ENCODE data around the gene CBARP.
"Not testable (repeated sequence)": the region's sequence is repeated elsewhere in the genome, so short reads cannot be mapped to it uniquely, and the experiment has no call there.

The CBARP gene

DNA sequence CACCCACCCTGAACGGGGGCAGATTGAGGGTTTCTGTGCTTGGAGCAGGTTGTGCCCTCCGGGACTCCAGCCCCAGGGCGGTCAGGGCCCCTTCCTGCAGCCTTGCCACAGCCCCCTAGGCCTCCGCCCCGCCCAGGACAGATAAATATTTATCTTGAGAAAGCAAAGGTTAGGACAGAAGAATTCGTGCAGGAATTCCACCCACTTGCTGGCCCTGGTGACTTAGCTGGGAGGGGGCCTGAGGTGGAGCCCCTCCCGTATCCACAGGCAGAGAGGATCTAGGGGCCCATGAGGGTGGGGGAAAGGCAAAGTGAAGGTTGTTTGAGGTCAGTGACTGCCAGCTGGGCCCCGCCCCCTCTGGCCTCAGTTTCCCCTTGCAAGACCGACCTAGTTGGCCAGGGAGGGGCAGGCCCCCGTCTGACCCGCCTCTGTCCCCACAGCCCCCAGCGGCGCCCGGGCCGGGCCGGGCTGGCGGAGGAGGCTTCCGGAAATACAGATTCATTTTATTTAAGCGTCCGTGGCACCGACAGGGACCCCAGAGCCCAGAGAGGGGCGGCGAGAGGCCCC is 15.8 kb upstream of the CBARP start:
- Mint-ChIP-seq H3K27me3 (ENCODE audit: low read depth) (no peaks in the 10 kb centered on the region), H3K4me3 (peak overlapping the region; percentile 77), H3K4me1 (ENCODE audit: low read depth) (peaks cover 19% of the 10 kb centered on the region), H3K27ac (peak overlapping the region; percentile 85), H3K36me3 (ENCODE audit: low read depth) (peaks cover 33% of the 10 kb centered on the region), H3K9me3 (no peaks in the 10 kb centered on the region)

DNA sequence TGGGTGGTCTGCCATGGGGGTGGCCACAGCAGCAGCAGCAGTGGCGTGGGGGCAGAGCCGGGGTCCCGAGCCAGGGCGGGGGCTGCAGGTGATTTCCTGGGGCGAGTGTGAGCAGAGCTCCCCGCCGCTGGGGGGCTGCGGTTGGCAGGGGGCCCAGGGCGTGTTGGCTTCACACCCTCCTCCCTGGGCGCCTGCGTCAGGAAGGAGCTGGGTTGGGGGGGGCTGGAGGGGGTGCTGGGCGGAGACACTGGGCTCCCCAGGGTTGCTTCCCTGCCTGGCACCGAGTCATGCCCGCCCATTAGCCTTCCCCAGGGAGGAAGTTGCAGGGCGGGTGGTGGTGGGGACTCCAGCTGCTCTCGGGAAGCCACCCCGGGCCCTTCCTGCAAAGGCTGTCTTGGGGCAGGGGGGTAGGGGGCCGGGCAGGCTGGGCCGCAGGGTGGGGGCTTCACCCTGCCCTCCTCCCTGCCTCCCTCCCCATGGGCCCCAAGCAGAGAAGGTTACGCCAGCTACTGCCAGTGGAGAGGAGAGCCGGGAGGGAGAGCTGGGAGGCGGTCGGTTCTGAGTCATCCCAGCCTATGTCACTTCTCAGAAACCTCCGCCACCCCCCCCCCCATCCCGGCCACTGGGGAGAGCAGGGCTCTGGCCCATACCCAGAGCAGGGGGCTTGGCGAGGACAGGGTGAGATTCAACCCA is 15.2 kb upstream of the CBARP start:
- H3K27me3 Mint-ChIP-seq (ENCODE audit: low read depth): no peaks in the 10 kb centered on the region
- peak overlapping the region; percentile 77 for H3K4me3 Mint-ChIP-seq
- no peaks in the 10 kb centered on the region for H3K9me3 Mint-ChIP-seq
- peaks cover 18% of the 10 kb centered on the region for H3K4me1 Mint-ChIP-seq (ENCODE audit: low read depth)
- H3K36me3 Mint-ChIP-seq (ENCODE audit: low read depth): peaks cover 32% of the 10 kb centered on the region
- peak overlapping the region; percentile 85 for H3K27ac Mint-ChIP-seq

DNA sequence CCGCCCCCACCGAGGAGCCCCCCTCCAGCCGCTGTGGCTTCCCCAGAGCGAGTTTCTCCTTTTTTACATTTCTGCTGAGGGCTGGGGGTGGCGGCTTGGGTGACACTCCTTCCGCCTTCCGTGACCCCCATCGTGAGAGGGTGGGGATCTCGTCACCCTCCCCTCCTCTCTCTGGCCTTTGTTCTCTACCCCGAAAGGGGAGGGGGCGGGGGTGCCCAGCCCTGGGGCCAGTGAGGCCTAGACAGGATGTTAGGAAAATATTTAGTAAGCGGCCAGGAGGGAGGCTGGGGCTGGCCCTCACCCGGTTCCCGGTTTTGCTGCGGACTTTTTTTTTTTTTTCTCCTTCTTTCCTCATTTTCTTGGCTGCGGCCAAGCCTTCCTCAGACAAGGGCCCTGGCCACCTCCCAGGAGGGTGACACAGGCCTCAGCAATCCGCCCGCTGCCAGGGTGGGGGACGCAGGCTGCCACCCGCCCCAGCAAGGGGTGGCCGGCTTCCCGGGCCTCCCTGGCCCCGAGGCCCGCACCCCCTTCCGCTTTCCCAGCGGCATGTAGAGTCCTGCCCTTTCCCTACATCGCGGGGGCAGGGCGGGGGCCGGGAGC is 14.5 kb upstream of the CBARP start:
- Mint-ChIP-seq H3K27me3 (ENCODE audit: low read depth) (no peaks in the 10 kb centered on the region), H3K27ac (peak overlapping the region; percentile 79), H3K4me1 (ENCODE audit: low read depth) (peaks cover 12% of the 10 kb centered on the region), H3K36me3 (ENCODE audit: low read depth) (peaks cover 26% of the 10 kb centered on the region), H3K4me3 (peak overlapping the region; percentile 97), H3K9me3 (no peaks in the 10 kb centered on the region)

DNA sequence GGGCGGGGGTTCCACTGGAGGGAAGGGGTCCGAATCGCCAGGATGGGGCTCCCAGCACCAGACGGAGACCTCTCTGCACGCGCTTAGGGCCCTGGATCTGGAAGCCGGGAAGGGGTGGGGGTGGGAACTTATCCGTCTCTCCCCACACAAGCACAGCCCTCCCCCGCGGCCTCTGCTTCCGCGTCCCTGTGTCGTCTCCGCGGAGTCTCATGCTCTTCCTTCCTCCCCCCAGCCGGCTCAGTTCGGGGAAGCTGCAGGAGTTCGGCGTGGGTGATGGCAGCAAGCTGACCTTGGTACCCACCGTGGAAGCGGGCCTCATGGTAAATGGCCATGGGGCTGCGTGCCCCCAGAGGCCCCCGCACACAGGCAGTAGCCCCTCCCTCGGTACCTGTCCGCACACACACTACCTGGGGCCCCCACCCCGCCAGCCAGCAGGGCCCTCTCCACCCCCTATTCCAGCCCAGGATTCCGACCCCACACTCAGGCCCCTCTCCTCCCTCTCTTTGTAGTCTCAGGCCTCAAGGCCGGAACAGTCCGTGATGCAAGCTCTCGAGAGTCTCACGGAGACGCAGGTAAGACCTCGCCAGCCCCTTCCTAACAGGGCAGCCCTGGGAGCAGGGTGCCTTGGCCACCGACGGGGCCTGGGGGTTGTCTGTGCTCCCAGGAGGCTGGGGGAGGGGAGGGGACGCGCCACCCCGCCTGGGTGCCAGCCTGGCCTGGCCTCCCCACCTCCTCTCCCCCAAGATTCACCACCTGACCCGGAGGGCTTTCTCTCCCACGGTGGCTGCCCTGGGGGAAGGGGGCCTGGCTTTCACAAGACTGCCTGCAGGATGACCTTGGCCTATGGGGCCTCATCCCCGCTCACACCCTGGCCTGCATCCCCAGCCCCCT is 13.8 kb upstream of the CBARP start:
- Mint-ChIP-seq H3K4me3 (peak overlapping the region; percentile 97), H3K9me3 (no peaks in the 10 kb centered on the region), H3K27ac (peak overlapping the region; percentile 92), H3K27me3 (ENCODE audit: low read depth) (no peaks in the 10 kb centered on the region), H3K36me3 (ENCODE audit: low read depth) (peaks cover 23% of the 10 kb centered on the region), H3K4me1 (ENCODE audit: low read depth) (peaks cover 11% of the 10 kb centered on the region)

DNA sequence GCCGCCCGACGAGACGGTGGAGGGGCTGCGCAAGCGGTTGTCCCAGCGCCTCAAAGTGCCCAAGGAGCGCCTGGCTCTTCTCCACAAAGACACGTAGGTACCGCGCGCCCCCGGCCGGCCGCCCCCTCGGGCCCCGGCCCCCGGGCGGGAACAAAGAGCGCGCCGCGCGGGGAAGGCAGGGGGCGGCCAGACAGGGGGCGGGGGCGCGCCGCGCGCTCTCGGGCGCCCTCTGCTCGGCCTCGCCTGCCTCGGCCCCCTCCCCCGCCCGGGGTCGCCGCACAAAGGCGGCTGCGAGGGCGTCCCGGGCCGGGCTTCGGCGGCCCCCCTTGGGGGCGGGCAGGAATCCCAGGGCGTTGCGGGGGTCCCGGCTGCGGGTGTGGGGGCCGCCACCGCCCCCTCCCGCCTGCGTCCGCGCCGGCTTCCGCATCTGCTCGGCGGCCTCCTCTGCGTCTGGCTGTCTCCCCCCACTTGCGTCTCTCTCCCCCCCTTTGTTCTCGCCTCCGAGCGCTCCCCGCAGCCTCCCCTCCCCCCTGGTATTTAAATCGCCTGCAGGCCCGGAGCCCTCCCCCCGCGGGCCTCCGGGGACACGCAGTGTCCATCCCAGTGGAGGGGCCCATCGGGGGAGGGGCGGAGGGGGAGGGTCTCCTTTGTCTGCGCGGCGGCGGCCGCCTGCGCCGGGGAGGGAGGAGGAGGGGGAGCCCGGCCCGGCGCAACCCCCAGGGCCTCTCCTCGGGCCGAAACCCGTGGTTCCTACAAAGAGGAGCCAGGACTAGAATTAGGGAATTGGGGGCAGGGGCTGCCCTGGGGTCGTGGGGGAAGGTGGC is 12.8 kb upstream of the CBARP start:
- H3K4me3 Mint-ChIP-seq: peak overlapping the region; percentile 97
- H3K36me3 Mint-ChIP-seq (ENCODE audit: low read depth): peaks cover 21% of the 10 kb centered on the region
- peaks cover 9% of the 10 kb centered on the region for H3K4me1 Mint-ChIP-seq (ENCODE audit: low read depth)
- H3K27ac Mint-ChIP-seq: peak overlapping the region; percentile 92
- no peaks in the 10 kb centered on the region for H3K27me3 Mint-ChIP-seq (ENCODE audit: low read depth)
- H3K9me3 Mint-ChIP-seq: no peaks in the 10 kb centered on the region

DNA sequence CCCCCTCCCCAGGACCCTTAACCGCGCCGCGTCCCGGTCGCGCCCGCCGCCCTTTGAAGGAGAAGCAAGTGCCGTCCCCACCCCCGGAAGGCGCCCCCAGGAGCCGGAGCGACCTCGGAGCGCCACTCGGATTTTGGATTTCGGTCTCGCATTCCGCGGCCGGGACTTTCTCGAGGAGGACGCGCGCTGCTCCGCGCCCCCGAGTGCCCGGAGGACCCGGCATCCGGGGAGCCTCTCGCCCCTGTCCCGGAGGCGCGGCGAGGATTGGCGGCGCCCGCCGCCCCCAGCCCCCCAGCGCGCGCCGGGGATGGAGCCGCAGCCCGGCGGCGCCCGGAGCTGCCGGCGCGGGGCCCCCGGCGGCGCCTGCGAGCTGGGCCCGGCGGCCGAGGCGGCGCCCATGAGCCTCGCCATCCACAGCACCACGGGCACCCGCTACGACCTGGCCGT is 12.2 kb upstream of the CBARP start:
- H3K4me3 Mint-ChIP-seq: peak overlapping the region; percentile 83

DNA sequence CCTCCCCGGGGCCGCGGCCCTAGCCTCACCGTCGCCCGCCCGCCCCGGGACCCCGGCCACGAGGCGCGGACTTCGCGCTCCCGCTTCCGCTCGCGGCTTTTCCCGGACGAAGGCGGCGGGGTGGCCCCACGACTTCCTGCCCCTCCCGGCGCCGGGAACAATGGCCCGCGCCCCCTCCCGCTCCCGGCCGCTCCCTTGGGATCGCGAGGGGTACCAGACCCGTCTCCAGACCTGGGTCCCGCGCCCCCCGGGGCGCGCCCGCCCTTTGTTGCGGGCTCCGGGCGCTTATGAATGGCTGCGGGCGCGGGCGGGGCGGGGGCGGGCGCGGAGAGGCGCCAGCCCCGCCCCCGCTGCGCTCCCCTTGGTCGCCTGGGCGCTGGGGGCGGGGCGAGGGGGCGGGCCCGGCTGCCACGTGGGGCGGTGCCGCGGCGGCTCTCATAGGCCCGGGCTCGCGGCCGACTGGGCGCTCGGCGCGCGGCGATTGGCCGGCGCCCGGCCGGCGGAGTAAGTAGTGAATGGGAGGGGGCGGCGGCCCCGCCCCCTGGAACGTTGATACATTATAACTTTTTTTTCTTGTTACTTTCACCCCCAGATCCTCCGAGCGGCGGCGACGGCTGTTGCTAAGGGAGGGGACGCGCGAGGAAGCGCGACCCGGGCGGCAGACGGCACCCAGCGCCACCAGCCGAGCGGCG is 11.6 kb upstream of the CBARP start:
- no peaks in the 10 kb centered on the region for H3K27me3 Mint-ChIP-seq (ENCODE audit: low read depth)
- no peaks in the 10 kb centered on the region for H3K9me3 Mint-ChIP-seq
- H3K27ac Mint-ChIP-seq: peak overlapping the region; percentile 77
- H3K4me3 Mint-ChIP-seq: peak overlapping the region; percentile 83
- H3K36me3 Mint-ChIP-seq (ENCODE audit: low read depth): peaks cover 17% of the 10 kb centered on the region
- peaks cover 8% of the 10 kb centered on the region for H3K4me1 Mint-ChIP-seq (ENCODE audit: low read depth)

More for the DNA sequence above, 12.2 kb upstream of the CBARP start:
- Mint-ChIP-seq H3K9me3 (no peaks in the 10 kb centered on the region), H3K36me3 (ENCODE audit: low read depth) (peaks cover 21% of the 10 kb centered on the region), H3K4me1 (ENCODE audit: low read depth) (peaks cover 9% of the 10 kb centered on the region), H3K27me3 (ENCODE audit: low read depth) (no peaks in the 10 kb centered on the region), H3K27ac (no peak overlapping the region)

DNA sequence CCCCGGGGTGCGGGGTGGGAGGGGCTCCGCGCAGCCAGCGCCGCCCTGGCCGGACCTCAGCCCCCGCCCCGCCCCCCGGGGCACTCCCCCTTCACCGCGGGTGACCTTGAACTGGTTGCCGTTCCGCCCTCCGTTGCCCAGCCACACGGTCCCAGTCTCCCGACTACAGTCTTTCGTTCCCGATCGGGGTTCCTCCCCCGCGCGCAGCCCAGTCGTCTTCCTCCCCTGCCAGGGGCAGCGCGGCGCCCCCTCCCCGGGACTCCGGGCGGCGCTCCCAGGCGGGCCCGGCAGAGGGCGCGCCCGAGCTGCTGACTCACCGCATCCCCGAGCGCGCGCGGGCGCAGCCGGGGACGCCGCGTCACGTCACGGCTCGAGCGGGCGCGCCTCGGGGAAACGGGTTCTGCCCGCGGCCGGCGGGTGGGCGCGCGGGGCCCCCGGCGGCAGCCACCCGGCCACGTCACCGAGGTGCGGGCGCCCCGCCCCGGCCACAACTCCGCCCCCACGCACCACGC is 11.0 kb upstream of the CBARP start:
- H3K4me3 Mint-ChIP-seq: peak overlapping the region; percentile 77
- peaks cover 18% of the 10 kb centered on the region for H3K36me3 Mint-ChIP-seq (ENCODE audit: low read depth)
- H3K27ac Mint-ChIP-seq: peak overlapping the region; percentile 84

DNA sequence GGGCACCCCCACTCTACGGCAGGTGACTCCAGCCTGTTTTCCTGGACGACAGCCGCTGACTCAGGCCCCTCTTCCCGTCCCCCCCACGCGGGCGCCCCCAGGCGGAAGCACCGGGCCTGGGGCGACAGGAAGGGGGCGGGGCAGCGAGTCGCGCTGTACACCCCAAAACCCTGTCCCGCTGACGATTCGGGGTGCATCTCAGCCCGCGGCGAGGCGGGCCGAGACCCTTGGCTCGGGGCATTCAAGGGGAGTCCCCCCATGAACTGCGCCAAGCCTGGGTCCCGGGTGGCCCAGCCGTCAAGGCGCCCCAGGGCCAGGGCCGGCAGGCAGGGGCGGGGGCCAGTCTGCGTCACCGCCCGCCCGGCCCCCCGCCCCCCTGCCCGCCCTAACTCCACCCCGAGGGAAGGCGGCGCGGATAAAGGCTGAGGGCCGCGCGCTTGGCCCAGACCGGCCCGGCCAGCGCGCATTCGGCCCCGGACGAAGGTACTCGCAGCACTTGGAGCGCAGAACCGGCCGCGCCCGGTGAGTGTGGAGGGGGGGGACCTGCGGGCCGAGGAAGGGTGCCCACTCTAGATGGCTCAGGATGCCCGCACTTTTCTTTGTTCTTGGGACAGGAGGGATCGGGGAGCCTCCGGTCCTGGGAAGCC is 10.5 kb upstream of the CBARP start, which contains the start of gene MIDN:
Gene MIDN, plus strand, starts transcription at position 445 of the 647 bp plus-strand sequence. CDS start 1,714 bp downstream, outside the sequence.
- H3K4me1 Mint-ChIP-seq (ENCODE audit: low read depth): peaks cover 7% of the 10 kb centered on the region
- H3K4me3 Mint-ChIP-seq: peak within 1 kb of the TSS; percentile 77
- peak within 1 kb of the TSS; percentile 84 for H3K27ac Mint-ChIP-seq
- H3K9me3 Mint-ChIP-seq: no peaks in the 10 kb centered on the region
- peaks cover 14% of the 10 kb centered on the region for H3K36me3 Mint-ChIP-seq (ENCODE audit: low read depth)
- no peaks in the 10 kb centered on the region for H3K27me3 Mint-ChIP-seq (ENCODE audit: low read depth)

More for the DNA sequence above, 11.0 kb upstream of the CBARP start:
- Mint-ChIP-seq H3K9me3 (no peaks in the 10 kb centered on the region), H3K27me3 (ENCODE audit: low read depth) (no peaks in the 10 kb centered on the region), H3K4me1 (ENCODE audit: low read depth) (peaks cover 8% of the 10 kb centered on the region)

DNA sequence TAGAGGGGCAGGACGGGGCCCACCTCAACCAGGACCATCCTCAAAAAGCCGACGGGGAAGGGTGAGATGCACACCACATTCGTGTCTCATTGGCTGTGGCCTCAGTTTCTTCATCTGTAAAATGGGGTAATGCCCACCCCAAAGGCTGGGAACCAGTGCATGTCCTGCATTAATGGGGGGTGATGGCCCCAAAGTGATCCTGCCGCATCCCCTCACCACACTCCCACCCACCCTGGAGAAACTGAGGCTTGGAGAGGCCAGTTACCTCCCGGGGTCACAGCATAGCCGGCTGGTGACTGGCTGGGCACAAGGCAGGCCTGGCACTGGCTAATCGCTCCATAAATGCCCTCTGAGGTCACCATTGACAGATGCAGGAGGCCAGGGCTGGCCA is 9.9 kb upstream of the CBARP start:
- H3K27ac Mint-ChIP-seq: peak overlapping the region; percentile 45
- peaks cover 12% of the 10 kb centered on the region for H3K36me3 Mint-ChIP-seq (ENCODE audit: low read depth)
- no peaks in the 10 kb centered on the region for H3K27me3 Mint-ChIP-seq (ENCODE audit: low read depth)
- no peaks in the 10 kb centered on the region for H3K9me3 Mint-ChIP-seq
- peaks cover 10% of the 10 kb centered on the region for H3K4me1 Mint-ChIP-seq (ENCODE audit: low read depth)
- no peak overlapping the region for H3K4me3 Mint-ChIP-seq

DNA sequence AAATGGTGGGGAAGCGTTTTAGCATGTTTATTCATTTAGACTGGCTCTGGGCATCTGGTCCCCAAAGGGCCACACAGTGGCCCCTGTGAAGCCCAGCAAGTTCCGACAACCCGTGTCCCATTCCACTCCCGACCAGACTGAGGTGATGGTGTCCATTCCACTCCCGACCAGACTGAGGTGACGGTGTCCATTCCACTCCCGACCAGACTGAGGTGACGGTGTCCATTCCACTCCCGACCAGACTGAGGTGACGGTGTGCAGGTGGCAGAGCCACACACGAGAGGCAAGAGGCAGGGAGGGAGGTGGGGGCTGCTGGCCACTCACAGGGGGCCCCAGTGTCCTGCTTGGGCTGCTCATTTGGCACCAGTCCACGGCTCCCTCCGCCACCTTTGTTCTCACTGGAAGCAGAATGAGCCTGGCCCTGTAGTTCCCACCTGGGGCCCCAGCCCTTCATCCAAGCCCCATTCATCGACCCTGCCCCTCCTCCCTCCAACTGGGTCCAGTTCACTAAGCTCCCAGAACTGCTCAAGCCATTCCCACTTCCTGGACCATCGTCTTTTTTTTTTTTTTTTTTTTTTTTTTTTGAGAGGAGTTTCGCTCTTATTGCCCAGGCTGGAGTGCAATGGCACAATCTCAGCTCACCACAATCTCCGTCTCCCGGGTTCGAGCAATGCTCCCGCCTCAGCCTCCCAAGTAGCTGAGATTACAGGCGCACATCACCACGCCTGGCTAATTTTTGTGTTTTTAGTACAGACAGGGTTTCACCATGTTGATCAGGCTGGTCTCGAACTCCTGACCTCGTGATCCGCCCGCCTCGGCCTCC is 8.7 kb upstream of the CBARP start:
- H3K4me1 Mint-ChIP-seq (ENCODE audit: low read depth): peaks cover 11% of the 10 kb centered on the region
- not testable (repeated sequence) for H3K4me3 Mint-ChIP-seq; H3K27ac Mint-ChIP-seq; H3K36me3 Mint-ChIP-seq (ENCODE audit: low read depth); H3K9me3 Mint-ChIP-seq; H3K27me3 Mint-ChIP-seq (ENCODE audit: low read depth)
